Fibroblast of lung (primary cell): ENCODE measurements around the gene CAPN15. TPM values are rescaled to one million over a fixed set of nuclear protein-coding genes. Genes with fewer than 3 reads are reported as not detected.

ENCODE experiments used
- DNase-seq, 2 donors: peaks; one replicate each; pipeline versions ENCODE4 v3.0.0 to v3.0.0-alpha.2; 2010; ENCODE audit warnings: low read depth in 2 of 2
- H2AFZ ChIP-seq: 2 replicates; pipeline ENCODE4 v1.5.1; 2012; ENCODE audit warnings: low read length, control low read depth, inconsistent platforms
- H3K27ac ChIP-seq: 2 replicates; pipeline ENCODE4 v1.5.1; 2011; ENCODE audit warnings: low read length, control low read depth; ENCODE audit not compliant: insufficient read depth
- H3K27me3 ChIP-seq: 2 replicates; pipeline ENCODE4 v1.5.1; 2011; ENCODE audit warnings: mild to moderate bottlenecking, low read length; ENCODE audit not compliant: control insufficient read depth, insufficient read depth
- H3K36me3 ChIP-seq: 2 replicates; pipeline ENCODE4 v1.5.1; 2011; ENCODE audit warnings: low read length; ENCODE audit not compliant: control insufficient read depth, insufficient read depth
- H3K4me1 ChIP-seq: 2 replicates; pipeline ENCODE4 v1.5.1; 2011; ENCODE audit warnings: low read length; ENCODE audit not compliant: control insufficient read depth, insufficient read depth; ENCODE audit errors: extremely low read depth
- H3K4me2 ChIP-seq: 2 replicates; pipeline ENCODE4 v1.5.1; 2011; ENCODE audit warnings: low read length, control low read depth; ENCODE audit not compliant: insufficient read depth; ENCODE audit errors: extremely low read depth
- H3K4me3 ChIP-seq, 4 experiments: fragments of 200-600 bp in 1 of 4; sonication (generic) in 1 of 4; replicated peaks in 1 of 4; 2 replicates each; pipeline ENCODE4 v1.5.1; 2011 to 2016; ENCODE audit warnings: low read length in 4 of 4, low read depth in 3 of 4, mild to moderate bottlenecking in 3 of 4, control low read depth in 2 of 4, inconsistent platforms in 1 of 4, mixed read lengths in 1 of 4; ENCODE audit not compliant: insufficient read depth in 1 of 4; ENCODE audit errors: control extremely low read depth in 1 of 4
- H3K79me2 ChIP-seq: 2 replicates; pipeline ENCODE4 v1.5.1; 2012; ENCODE audit warnings: mild to moderate bottlenecking, low read length, inconsistent platforms; ENCODE audit not compliant: control insufficient read depth, insufficient read depth
- H3K9ac ChIP-seq: 2 replicates; pipeline ENCODE4 v1.5.1; 2011; ENCODE audit warnings: mild to moderate bottlenecking, low read length, control low read depth; ENCODE audit not compliant: insufficient read depth
- H3K9me3 ChIP-seq: 2 replicates; pipeline ENCODE4 v1.5.1; 2012; ENCODE audit warnings: low read depth, low read length; ENCODE audit not compliant: control insufficient read depth, insufficient read depth
- H4K20me1 ChIP-seq: 2 replicates; pipeline ENCODE4 v1.5.1; 2011; ENCODE audit warnings: low read length; ENCODE audit not compliant: control insufficient read depth, insufficient read depth; ENCODE audit errors: extremely low read depth
- CTCF ChIP-seq, 2 donors: IDR thresholded peaks in 1 of 2; conservative IDR thresholded peaks in 1 of 2; 1 replicate in 1 of 2; 2 replicates in 1 of 2; pipeline ENCODE4 v1.5.1; 2011 to 2012; ENCODE audit warnings: low read length in 2 of 2, control low read depth in 1 of 2, inconsistent platforms in 1 of 2, low read depth in 1 of 2, mild to moderate bottlenecking in 1 of 2
- EZH2 ChIP-seq: IDR thresholded peaks from 2 replicates; pipeline ENCODE4 v1.5.1; 2012; ENCODE audit warnings: low read length, control low read depth, mild to moderate bottlenecking; ENCODE audit errors: missing control alignments
- polyA plus RNA-seq, 2 donors: library from polyadenylated mRNA; depleted of rRNA in 1 of 2; stranded (reverse) in 1 of 2; unstranded in 1 of 2; fragments of >200 nt; gene quantifications; 2 replicates each; pipeline ENCODE4 v1.2.1, GENCODE V29; 2011 to 2012; ENCODE audit warnings: missing spikeins in 1 of 2
- total RNA-seq: library from RNA; depleted of rRNA; stranded (reverse); fragments of >200 nt; gene quantifications from 2 replicates; pipeline ENCODE4 v1.2.1, GENCODE V29; 2014

The CAPN15 gene
- total and polyA plus RNA-seq, 2 donors (not counting 1 experiment from before 2014, with no cell fraction given): 4.1 to 21.3 TPM

GRCh38 chr16:499924-500323 is 27.6 kb upstream of the CAPN15 start:
- no peaks in the 10 kb centered on the region for H3K27me3 ChIP-seq
- no peak for DNase-seq
- no peaks in the 10 kb centered on the region for H3K9me3 ChIP-seq
- H4K20me1 ChIP-seq: no peaks in the 10 kb centered on the region
- H3K79me2 ChIP-seq: no peaks in the 10 kb centered on the region
- no peak overlapping the region for H3K4me3 ChIP-seq
- no peaks in the 10 kb centered on the region for H3K36me3 ChIP-seq
- no peak overlapping the region for H3K4me2 ChIP-seq
- H2AFZ ChIP-seq: no peak overlapping the region
- H3K9ac ChIP-seq: no peak overlapping the region
- no peak overlapping the region for H3K27ac ChIP-seq
- no peak for TF ChIP-seq EZH2
- TF ChIP-seq CTCF (conservative IDR thresholded peaks at IDR 0.05 in 1 of 2, IDR thresholded peaks at IDR 0.05 in 1 of 2; ENCODE audit: low read depth in 1 of 2, low read length in 2 of 2): no peak
- H3K4me1 ChIP-seq: no peaks in the 10 kb centered on the region

- no peak overlapping the region for H3K27ac ChIP-seq
- H3K9ac ChIP-seq: no peak overlapping the region
- no peaks in the 10 kb centered on the region for H3K79me2 ChIP-seq
- no peak overlapping the region for H2AFZ ChIP-seq
- no peaks in the 10 kb centered on the region for H3K36me3 ChIP-seq
- TF ChIP-seq EZH2: no peak
- no peak for TF ChIP-seq CTCF (conservative IDR thresholded peaks at IDR 0.05 in 1 of 2, IDR thresholded peaks at IDR 0.05 in 1 of 2; ENCODE audit: low read depth in 1 of 2, low read length in 2 of 2)
- no peaks in the 10 kb centered on the region for H3K9me3 ChIP-seq
- peak in 1 of 2 donors; percentile 12 for DNase-seq
- H3K4me2 ChIP-seq: no peak overlapping the region
- H3K27me3 ChIP-seq: no peaks in the 10 kb centered on the region
- H3K4me1 ChIP-seq: no peaks in the 10 kb centered on the region
- no peaks in the 10 kb centered on the region for H4K20me1 ChIP-seq
- no peak overlapping the region for H3K4me3 ChIP-seq
Measured at GRCh38 chr16:500709-501108, 26.8 kb upstream of the CAPN15 start.

GRCh38 chr16:502179-502943 is 25.2 kb upstream of the CAPN15 start:
- H4K20me1 ChIP-seq: no peaks in the 10 kb centered on the region
- no peak for TF ChIP-seq CTCF (conservative IDR thresholded peaks at IDR 0.05 in 1 of 2, IDR thresholded peaks at IDR 0.05 in 1 of 2; ENCODE audit: low read depth in 1 of 2, low read length in 2 of 2)
- TF ChIP-seq EZH2: no peak
- no peak for DNase-seq
- H3K4me1 ChIP-seq: no peaks in the 10 kb centered on the region
- no peaks in the 10 kb centered on the region for H3K79me2 ChIP-seq
- H3K36me3 ChIP-seq: peaks cover 3% of the 10 kb centered on the region
- H3K4me3 ChIP-seq: no peak overlapping the region
- no peaks in the 10 kb centered on the region for H3K9me3 ChIP-seq
- H3K4me2 ChIP-seq: no peak overlapping the region
- H3K27ac ChIP-seq: no peak overlapping the region
- no peak overlapping the region for H3K9ac ChIP-seq
- no peaks in the 10 kb centered on the region for H3K27me3 ChIP-seq
- no peak overlapping the region for H2AFZ ChIP-seq
